Adrenal gland (tissue), 5 donors: ENCODE measurements around the gene KIRREL3.

Experiments used
- CTCF ChIP-seq, 6 experiments: fragments of 450-650 bp in 4 of 6; fragments of 200-600 bp in 2 of 6; sonication (generic) in 1 of 6; IDR thresholded peaks; 1 replicate in 5 of 6; 2 replicates in 1 of 6; pipeline versions ENCODE4 v1.5.1 to v1.8.0; 2016 to 2021; ENCODE audit warnings: antibody characterized with exemption in 6 of 6, mild to moderate bottlenecking in 2 of 6, moderate library complexity in 1 of 6
- POLR2A ChIP-seq, 2 donors: fragments of 450-650 bp; IDR thresholded peaks; one replicate each; pipeline ENCODE4 v1.6.1; 2017; ENCODE audit warnings: antibody characterized with exemption in 2 of 2, mild to moderate bottlenecking in 2 of 2, moderate library complexity in 1 of 2
- donor health status: DM: no; HTN: no; CAD: no.

GRCh38 chr11:126630893-126631798, 369.4 kb downstream of the KIRREL3 start:
- TF ChIP-seq CTCF (IDR thresholded peaks at IDR 0.05) (no peak), POLR2A (IDR thresholded peaks at IDR 0.05) (no peak)
